HepG2 (cell line): ENCODE measurements around the gene SDC1. TPM values are rescaled to one million over a fixed set of nuclear protein-coding genes. Genes with fewer than 3 reads are reported as not detected.

Source experiments
- ATF7-NPFF ChIP-seq: sonication (generic); formaldehyde crosslinking; IDR thresholded peaks from 2 replicates; pipeline ENCODE4 v1.8.1; 2023; ENCODE audit warnings: mild to moderate bottlenecking, low read depth, missing genetic modification reagents, moderate library complexity
- E2F2 ChIP-seq: sonication (generic); formaldehyde crosslinking; IDR thresholded peaks from 2 replicates; pipeline ENCODE4 v1.4.0; 2020; ENCODE audit warnings: missing genetic modification reagents, borderline replicate concordance
- ETV5 ChIP-seq: IDR thresholded peaks from 2 replicates; pipeline ENCODE4 v1.6.1; 2018; ENCODE audit warnings: missing biosample characterization, missing genetic modification reagents, inconsistent platforms, borderline replicate concordance
- FOXA3 ChIP-seq: IDR thresholded peaks from 2 replicates; pipeline ENCODE4 v1.6.1; 2016; ENCODE audit warnings: missing genetic modification reagents, missing compliant biosample characterization
- FOXK1 ChIP-seq: sonication (generic); formaldehyde crosslinking; IDR thresholded peaks from 2 replicates; pipeline ENCODE4 v1.4.0; 2020; ENCODE audit warnings: low read depth, missing genetic modification reagents, borderline replicate concordance
- FUBP1 ChIP-seq: sonication (generic); formaldehyde crosslinking; IDR thresholded peaks from 2 replicates; pipeline ENCODE4 v1.5.1; 2020; ENCODE audit warnings: missing genetic modification reagents, mild to moderate bottlenecking, borderline replicate concordance
- HOXA7 ChIP-seq: sonication (generic); formaldehyde crosslinking; IDR thresholded peaks from 2 replicates; pipeline ENCODE4 v1.8.1; 2022; ENCODE audit warnings: mild to moderate bottlenecking, missing genetic modification reagents, moderate library complexity
- IKZF1 ChIP-seq: fragments of 450-650 bp; IDR thresholded peaks from 2 replicates; pipeline ENCODE4 v1.7.1; 2016
- KLF13 ChIP-seq: sonication (generic); formaldehyde crosslinking; IDR thresholded peaks from 2 replicates; pipeline ENCODE4 v1.4.0; 2020; ENCODE audit warnings: mild to moderate bottlenecking, missing genetic modification reagents
- NAIF1 ChIP-seq: sonication (generic); formaldehyde crosslinking; IDR thresholded peaks from 2 replicates; pipeline ENCODE4 v1.5.0; 2020; ENCODE audit warnings: mild to moderate bottlenecking, missing genetic modification reagents, borderline replicate concordance
- NR2F2 ChIP-seq: IDR thresholded peaks from 2 replicates; pipeline ENCODE4 v1.6.1; 2012; ENCODE audit warnings: low read depth, inconsistent platforms, borderline replicate concordance
- PHF20 ChIP-seq: sonication (generic); formaldehyde crosslinking; IDR thresholded peaks from 2 replicates; pipeline ENCODE4 v1.5.0; 2020; ENCODE audit warnings: mild to moderate bottlenecking, missing genetic modification reagents
- PHF8 ChIP-seq: sonication (generic); formaldehyde crosslinking; IDR thresholded peaks from 2 replicates; pipeline ENCODE4 v1.5.0; 2020; ENCODE audit warnings: missing genetic modification reagents
- RFX3 ChIP-seq: IDR thresholded peaks from 2 replicates; pipeline ENCODE4 v1.6.1; 2016; ENCODE audit warnings: missing biosample characterization, missing genetic modification reagents
- SRSF1 ChIP-seq: fragments of 200-400 bp; formaldehyde crosslinking; optimal IDR thresholded peaks from 2 replicates; pipeline ENCODE3; 2017; ENCODE audit warnings: mild to moderate bottlenecking, low read depth, low read length, moderate library complexity
- SUZ12 ChIP-seq: fragments of 150-350 bp; IDR thresholded peaks from 2 replicates; pipeline ENCODE4 v1.6.1; 2014; ENCODE audit warnings: low read depth, low read length
- TBL1XR1 ChIP-seq: fragments of 150-350 bp; IDR thresholded peaks from 2 replicates; pipeline ENCODE4 v1.6.1; 2014; ENCODE audit warnings: borderline replicate concordance, low read length; ENCODE audit not compliant: partially characterized antibody
- TFAP4 ChIP-seq: sonication (generic); IDR thresholded peaks from 2 replicates; pipeline ENCODE4 v1.6.1; 2016; ENCODE audit warnings: low read depth, borderline replicate concordance
- ZBTB34 ChIP-seq: sonication (generic); formaldehyde crosslinking; IDR thresholded peaks from 2 replicates; pipeline ENCODE4 v1.8.0; 2022; ENCODE audit warnings: mild to moderate bottlenecking, missing genetic modification reagents
- ZFP36 ChIP-seq: fragments of 150-350 bp; IDR thresholded peaks from 2 replicates; pipeline ENCODE4 v1.6.1; 2018; ENCODE audit warnings: borderline replicate concordance, low read length, low read depth; ENCODE audit not compliant: partially characterized antibody
- ZFYVE20 ChIP-seq: sonication (generic); formaldehyde crosslinking; IDR thresholded peaks from 2 replicates; pipeline ENCODE4 v1.8.0; 2023; ENCODE audit warnings: low read depth, mild to moderate bottlenecking, moderate library complexity, missing genetic modification reagents, borderline replicate concordance
- ZNF143 ChIP-seq: sonication (generic); formaldehyde crosslinking; IDR thresholded peaks from 2 replicates; pipeline ENCODE4 v1.4.0; 2020; ENCODE audit warnings: missing genetic modification reagents
- ZNF232 ChIP-seq: sonication (generic); formaldehyde crosslinking; IDR thresholded peaks from 2 replicates; pipeline ENCODE4 v1.4.0; 2020; ENCODE audit warnings: missing genetic modification reagents, borderline replicate concordance
- ZNF335 ChIP-seq: sonication (generic); formaldehyde crosslinking; IDR thresholded peaks from 2 replicates; pipeline ENCODE4 v1.4.0; 2020; ENCODE audit warnings: missing genetic modification reagents
- ZSCAN25 ChIP-seq: sonication (generic); formaldehyde crosslinking; IDR thresholded peaks from 2 replicates; pipeline ENCODE4 v1.8.0; 2022; ENCODE audit warnings: mild to moderate bottlenecking, missing genetic modification reagents
- ZSCAN9 ChIP-seq: IDR thresholded peaks from 2 replicates; pipeline ENCODE4 v1.6.1; 2016; ENCODE audit warnings: borderline replicate concordance
- polyA plus RNA-seq, 8 experiments: library from polyadenylated mRNA; depleted of rRNA in 3 of 8; stranded (reverse) in 7 of 8; unstranded in 1 of 8; fragments of >200 nt; fragmentation: Illumina TruSeq in 4 of 8; extraction: Trizol in 4 of 8; gene quantifications; 2 replicates each; pipeline versions ENCODE4 v1.2.1 to v1.2.3, GENCODE V29; 2011 to 2016; ENCODE audit warnings: low read depth in 4 of 8, missing spikeins in 1 of 8, mixed read lengths in 1 of 8; ENCODE audit not compliant: insufficient read depth in 1 of 8
- total RNA-seq, 5 experiments: library from RNA; depleted of rRNA; stranded (reverse); fragments of >200 nt; fragmentation: Illumina TruSeq; extraction: Trizol; gene quantifications; 2 replicates each; pipeline ENCODE4 v1.2.3, GENCODE V29; 2016; ENCODE audit warnings: low read depth in 1 of 5

The SDC1 gene
- total and polyA plus RNA-seq, 2 of the 13 experiments (the other 11 are each of a cell fraction or from before 2014, with no cell fraction given) = 108 to 119 TPM

GRCh38 chr2:20215183-20216040, 9.5 kb downstream of the SDC1 start (continued):
- TF ChIP-seq TBL1XR1 = peak; percentile 68
- no peak for TF ChIP-seq IKZF1
- no peak for TF ChIP-seq ZFP36
- TF ChIP-seq SRSF1 = no peak
- peak; percentile 90 for TF ChIP-seq NR2F2
- TF ChIP-seq PHF20 (CRISPR knock-in tag) = peak; percentile 45; the same call in 1 of the 2 replicates
- no peak for TF ChIP-seq ZNF232 (CRISPR knock-in tag)
- TF ChIP-seq ZBTB34 = peak; percentile 92
- TF ChIP-seq HOXA7 (CRISPR knock-in tag) = no peak
- no peak for TF ChIP-seq KLF13 (CRISPR knock-in tag)
- 0 out of 2 replicates have a peak, but pooled peaks have one; percentile 26 for TF ChIP-seq ZNF335 (CRISPR knock-in tag)
- TF ChIP-seq NAIF1 (CRISPR knock-in tag) = no peak
- TF ChIP-seq ZSCAN25 (CRISPR knock-in tag) = peak; percentile 98
- no peak; the same call in 1 of the 2 replicates for TF ChIP-seq TFAP4
- TF ChIP-seq RFX3 (CRISPR knock-in tag) = no peak
- TF ChIP-seq ZFYVE20 = no peak
- no peak for TF ChIP-seq FUBP1 (CRISPR knock-in tag)
- TF ChIP-seq ETV5 (CRISPR knock-in tag) = peak; percentile 73; the same call in 1 of the 2 replicates
- TF ChIP-seq FOXK1 (CRISPR knock-in tag) = peak; percentile 83; the same call in 1 of the 2 replicates
- peak; percentile 81; the same call in 1 of the 2 replicates for TF ChIP-seq ZSCAN9 (CRISPR knock-in tag)
- no peak for TF ChIP-seq SUZ12
- TF ChIP-seq ATF7-NPFF (CRISPR knock-in tag) = no peak
- no peak for TF ChIP-seq E2F2 (CRISPR knock-in tag)
- TF ChIP-seq FOXA3 (CRISPR knock-in tag) = peak; percentile 87
- TF ChIP-seq PHF8 (CRISPR knock-in tag) = peak; percentile 60
- TF ChIP-seq ZNF143 = peak; percentile 57; the same call in 1 of the 2 replicates
